ENCODE data around the gene ZBTB49.

DNA sequence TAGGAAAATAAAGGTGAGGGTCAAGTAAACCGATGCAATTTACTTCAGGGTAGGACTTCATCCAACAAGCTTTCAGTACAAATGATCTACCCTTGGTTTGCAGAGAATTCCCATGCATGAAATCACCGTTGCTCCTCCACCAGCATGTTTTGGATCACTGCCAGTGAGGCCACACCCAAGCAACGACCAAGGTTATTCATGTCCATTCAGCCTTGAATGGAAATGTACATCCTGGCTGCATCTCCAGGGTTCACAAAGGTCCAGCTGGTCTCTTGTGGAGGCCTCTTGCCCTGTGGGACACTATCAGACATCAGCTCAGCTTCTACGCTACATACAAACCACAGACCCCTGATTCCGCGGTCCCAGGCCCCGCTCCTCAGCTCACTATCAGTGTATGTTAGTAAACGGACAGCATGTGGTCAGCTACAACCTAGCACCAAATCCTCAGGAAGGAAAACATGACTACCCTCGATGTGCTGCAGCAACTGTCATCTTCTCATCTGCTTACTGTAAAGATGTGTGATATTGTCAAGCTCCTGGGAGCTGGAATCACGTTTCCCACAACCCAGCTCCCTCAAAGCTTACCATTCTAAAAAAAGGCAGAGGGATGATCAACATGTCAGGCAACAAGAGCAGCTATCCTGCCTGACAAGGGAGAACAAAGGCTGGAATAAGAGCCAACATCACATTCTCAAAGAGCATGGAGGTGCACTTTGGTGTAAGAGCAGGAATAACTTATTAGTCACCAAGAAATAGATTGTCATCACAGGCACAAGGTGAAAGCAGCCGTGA lies 5.0 kb upstream of the ZBTB49 start:
- TF ChIP-seq BCL6 (CRISPR knock-in tag; IDR thresholded peaks at IDR 0.05) (no peak), MAZ (IDR thresholded peaks at IDR 0.05; ENCODE audit: borderline replicate concordance, low read depth, low read length) (no peak), MAZ (CRISPR knock-in tag; IDR thresholded peaks at IDR 0.05; ENCODE audit: low read depth) (no peak), EP300 (IDR thresholded peaks at IDR 0.05; ENCODE audit: low read depth in 2 of 2, low read length in 2 of 2) (peak in 1 of 2 experiments; percentile 25; a peak in 1 of 4 replicates), EP300 (CRISPR knock-in tag; IDR thresholded peaks at IDR 0.05; ENCODE audit: borderline replicate concordance) (no peak), PRDM10 (CRISPR knock-in tag; IDR thresholded peaks at IDR 0.05; ENCODE audit: low read depth) (no peak), LRRFIP1 (CRISPR knock-in tag; conservative IDR thresholded peaks at IDR 0.05) (no peak), POLR2A (IDR thresholded peaks at IDR 0.05; ENCODE audit: insufficient read depth in 1 of 2, low read depth in 2 of 2, low read length in 2 of 2) (no peak), KLF16 (CRISPR knock-in tag; IDR thresholded peaks at IDR 0.05) (no peak), HNF1A (IDR thresholded peaks at IDR 0.05; ENCODE audit: low read depth) (no peak), HNF1A (CRISPR knock-in tag; IDR thresholded peaks at IDR 0.05; ENCODE audit: borderline replicate concordance) (no peak), ZBTB10 (CRISPR knock-in tag; IDR thresholded peaks at IDR 0.05; ENCODE audit: borderline replicate concordance) (no peak), FOXA1 (IDR thresholded peaks at IDR 0.05) (no peak), FOXA1 (CRISPR knock-in tag; IDR thresholded peaks at IDR 0.05) (no peak), ARHGAP35 (CRISPR knock-in tag; IDR thresholded peaks at IDR 0.05; ENCODE audit: borderline replicate concordance) (no peak), ZNF282 (IDR thresholded peaks at IDR 0.05; ENCODE audit: partially characterized antibody) (no peak)
- TF ChIP-seq, protein P1, sequence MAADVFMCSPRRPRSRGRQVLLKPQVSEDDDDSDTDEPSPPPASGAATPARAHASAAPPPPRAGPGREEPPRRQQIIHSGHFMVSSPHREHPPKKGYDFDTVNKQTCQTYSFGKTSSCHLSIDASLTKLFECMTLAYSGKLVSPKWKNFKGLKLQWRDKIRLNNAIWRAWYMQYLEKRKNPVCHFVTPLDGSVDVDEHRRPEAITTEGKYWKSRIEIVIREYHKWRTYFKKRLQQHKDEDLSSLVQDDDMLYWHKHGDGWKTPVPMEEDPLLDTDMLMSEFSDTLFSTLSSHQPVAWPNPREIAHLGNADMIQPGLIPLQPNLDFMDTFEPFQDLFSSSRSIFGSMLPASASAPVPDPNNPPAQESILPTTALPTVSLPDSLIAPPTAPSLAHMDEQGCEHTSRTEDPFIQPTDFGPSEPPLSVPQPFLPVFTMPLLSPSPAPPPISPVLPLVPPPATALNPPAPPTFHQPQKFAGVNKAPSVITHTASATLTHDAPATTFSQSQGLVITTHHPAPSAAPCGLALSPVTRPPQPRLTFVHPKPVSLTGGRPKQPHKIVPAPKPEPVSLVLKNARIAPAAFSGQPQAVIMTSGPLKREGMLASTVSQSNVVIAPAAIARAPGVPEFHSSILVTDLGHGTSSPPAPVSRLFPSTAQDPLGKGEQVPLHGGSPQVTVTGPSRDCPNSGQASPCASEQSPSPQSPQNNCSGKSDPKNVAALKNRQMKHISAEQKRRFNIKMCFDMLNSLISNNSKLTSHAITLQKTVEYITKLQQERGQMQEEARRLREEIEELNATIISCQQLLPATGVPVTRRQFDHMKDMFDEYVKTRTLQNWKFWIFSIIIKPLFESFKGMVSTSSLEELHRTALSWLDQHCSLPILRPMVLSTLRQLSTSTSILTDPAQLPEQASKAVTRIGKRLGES (CRISPR knock-in tag; IDR thresholded peaks at IDR 0.05; ENCODE audit: borderline replicate concordance) = no peak
